HCT116 (cell line): ENCODE data around the gene IPO5.

Experiments used
- CTCF ChIP-seq, 3 experiments: fragments of 200-600 bp in 1 of 3; sonication (generic) in 1 of 3; IDR thresholded peaks in 2 of 3; conservative IDR thresholded peaks in 1 of 3; 2 replicates each; pipeline ENCODE4 v1.5.1; 2012 to 2017; ENCODE audit warnings: low read depth in 2 of 3, low read length in 2 of 3, antibody characterized with exemption in 1 of 3, borderline replicate concordance in 1 of 3, control low read depth in 1 of 3, mild to moderate bottlenecking in 1 of 3, mixed read lengths in 1 of 3, mixed run types in 1 of 3, moderate library complexity in 1 of 3; ENCODE audit not compliant: insufficient read depth in 1 of 3
- EZH2 ChIP-seq: fragments of 200-600 bp; sonication (generic); IDR thresholded peaks from 2 replicates; pipeline ENCODE4 v1.6.1; 2017; ENCODE audit warnings: antibody characterized with exemption, mixed run types
- FOSL1 ChIP-seq: IDR thresholded peaks from 2 replicates; pipeline ENCODE4 v1.6.1; 2012; ENCODE audit warnings: low read depth
- JUND ChIP-seq: IDR thresholded peaks from 2 replicates; pipeline ENCODE4 v1.6.1; 2012
- MAX ChIP-seq: IDR thresholded peaks from 2 replicates; pipeline ENCODE4 v1.6.1; 2012
- POLR2AphosphoS5 ChIP-seq: IDR thresholded peaks from 2 replicates; pipeline ENCODE4 v1.6.1; 2011; ENCODE audit warnings: mild to moderate bottlenecking, low read depth, low read length, moderate library complexity
- SRF ChIP-seq: IDR thresholded peaks from 2 replicates; pipeline ENCODE4 v1.6.1; 2012; ENCODE audit warnings: low read depth

DNA sequence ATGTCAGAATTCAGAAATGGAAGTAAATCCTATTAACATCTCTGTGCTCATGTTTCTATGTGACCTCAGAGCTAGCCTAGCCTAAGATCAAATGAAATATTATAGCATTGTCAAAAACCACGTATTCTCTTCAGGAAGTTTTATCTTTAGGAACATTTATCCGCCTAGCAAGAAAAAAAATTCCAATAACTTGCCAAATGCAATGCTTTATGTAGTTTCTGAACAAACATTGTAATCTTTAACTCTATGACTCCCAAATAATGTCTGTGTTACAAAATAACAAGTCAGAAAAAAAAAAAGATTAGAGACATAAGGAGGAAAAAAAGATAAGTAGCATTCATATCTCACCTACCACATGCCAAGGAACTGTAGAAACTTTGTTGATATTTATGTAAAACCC, 18.4 kb upstream of the IPO5 start:
- no peak for TF ChIP-seq FOSL1
- TF ChIP-seq CTCF (IDR thresholded peaks at IDR 0.05 in 2 of 3, conservative IDR thresholded peaks at IDR 0.05 in 1 of 3; ENCODE audit: borderline replicate concordance in 1 of 3, insufficient read depth in 1 of 3, low read depth in 2 of 3, low read length in 2 of 3): no peak
- no peak for TF ChIP-seq POLR2AphosphoS5
- no peak for TF ChIP-seq EZH2
- no peak for TF ChIP-seq JUND
- TF ChIP-seq SRF: no peak
- no peak for TF ChIP-seq MAX
